CD1c-positive myeloid dendritic cell (primary cell): Measurements from ENCODE around the gene RASGEF1C.
"Not testable (repeated sequence)": the region's sequence is repeated elsewhere in the genome, so short reads cannot be mapped to it uniquely, and the experiment has no call there.

Experiments
- DNase-seq: peaks from one replicate; pipeline ENCODE4 v3.0.0-alpha.2; 2016; ENCODE audit errors: extremely low spot score

Gene RASGEF1C

DNA sequence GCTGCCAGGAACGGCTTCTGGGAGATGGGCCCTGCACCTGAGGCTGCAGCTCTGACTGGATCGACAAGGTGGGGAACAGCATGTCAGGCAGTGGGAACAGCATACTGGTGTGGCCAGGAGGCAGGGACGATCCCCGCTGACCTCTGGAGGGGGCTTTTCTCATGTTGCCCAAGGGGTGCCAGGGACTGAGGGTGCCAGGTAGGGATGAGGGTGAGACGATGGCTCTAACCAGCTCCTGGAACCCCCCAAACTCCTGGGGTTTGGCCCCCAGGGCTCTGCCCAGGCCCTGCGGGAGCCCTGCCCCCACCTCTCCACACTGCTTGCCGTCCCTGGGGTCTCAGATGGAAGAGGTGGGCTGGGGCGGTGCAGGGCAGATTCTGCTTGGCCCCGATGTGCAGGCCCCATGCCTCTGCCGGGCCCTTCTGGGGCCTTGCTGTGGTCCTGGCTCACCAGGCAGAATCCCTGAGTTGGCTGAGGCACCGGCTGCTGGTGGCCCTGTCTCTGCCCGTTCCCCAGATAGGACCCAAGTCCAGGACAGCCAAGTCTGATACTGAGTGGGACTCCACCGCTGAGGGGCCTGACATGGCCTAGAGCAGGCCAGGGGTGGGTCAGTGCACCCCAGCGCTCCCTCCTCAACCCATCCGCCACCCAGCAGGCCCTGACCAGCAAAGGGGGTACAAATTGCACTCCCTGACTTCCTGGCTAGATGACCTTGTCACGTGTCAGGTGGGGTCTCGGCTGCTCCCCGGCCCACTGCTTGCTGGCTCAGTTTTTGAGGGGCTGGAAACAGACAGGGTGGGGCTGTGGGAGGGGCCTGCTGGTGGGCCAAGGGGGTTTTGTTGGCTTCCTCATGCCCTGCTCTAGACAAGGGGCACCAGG is 109.0 kb downstream of the RASGEF1C start:
- DNase-seq = no peak

GRCh38 chr5:180098991-180099732 is 109.8 kb downstream of the RASGEF1C start:
- no peak for DNase-seq

GRCh38 chr5:180098526-180098925 is 110.5 kb downstream of the RASGEF1C start:
- no peak for DNase-seq

DNA sequence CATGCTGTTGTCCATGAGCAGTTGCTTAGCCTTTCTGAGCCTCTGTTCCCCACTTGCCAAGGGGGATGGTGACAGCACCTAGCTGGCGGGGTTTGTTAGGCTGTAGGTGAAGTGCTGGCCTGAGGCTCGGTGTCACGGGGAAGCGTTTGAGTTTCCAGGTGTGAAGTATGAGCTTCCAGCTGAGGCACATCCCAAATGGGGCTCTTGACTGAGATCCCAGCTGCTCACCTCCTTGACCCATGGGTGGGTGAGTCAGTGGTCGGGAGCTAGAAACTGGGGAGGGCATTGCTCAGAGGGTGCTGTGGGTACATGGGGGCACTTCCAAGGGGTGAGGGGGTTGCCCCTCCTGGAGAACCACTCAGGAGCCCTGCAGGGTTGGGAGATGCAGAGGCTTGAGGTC is 111.1 kb downstream of the RASGEF1C start:
- no peak for DNase-seq

GRCh38 chr5:180097163-180097894 is 111.7 kb downstream of the RASGEF1C start:
- DNase-seq = no peak

DNA sequence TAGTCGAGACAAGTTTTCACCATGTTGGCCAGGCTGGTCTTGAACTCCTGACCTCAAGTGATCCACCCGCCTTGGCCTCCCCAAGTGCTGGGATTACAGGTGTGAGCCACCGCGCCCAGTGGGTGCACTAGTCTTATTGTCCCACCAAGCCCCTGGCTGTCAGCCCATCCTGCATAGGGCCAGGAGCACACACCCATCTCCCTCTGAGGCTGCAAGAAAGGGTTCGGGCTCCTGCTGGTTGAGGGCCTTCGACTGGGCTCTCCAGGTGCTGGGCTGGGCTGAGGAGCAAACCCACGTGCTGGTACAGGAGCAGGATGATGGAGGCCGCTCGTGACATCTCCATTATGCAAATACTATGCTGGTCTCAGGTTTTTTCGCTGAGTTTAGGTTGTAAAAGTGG is 112.4 kb downstream of the RASGEF1C start:
- DNase-seq = no peak

DNA sequence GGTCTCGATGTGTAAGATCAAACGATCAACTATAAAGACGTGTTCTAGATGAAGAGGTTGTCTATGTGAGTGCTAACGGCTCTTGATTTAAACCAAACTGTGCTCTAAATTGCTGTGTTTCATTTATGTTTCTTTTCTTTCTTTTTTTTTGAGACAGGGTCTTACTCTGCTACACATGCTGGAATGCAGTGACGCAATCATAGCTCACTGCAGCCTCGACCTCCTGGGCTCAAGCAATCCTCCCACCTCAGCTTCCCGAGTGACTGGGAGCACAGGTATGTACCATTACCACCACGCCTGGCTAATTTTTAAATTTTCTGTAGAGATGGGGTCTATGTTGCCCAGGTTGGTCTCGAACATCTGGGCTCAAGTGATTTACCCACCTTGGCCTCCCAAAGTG is 113.5 kb downstream of the RASGEF1C start:
- no peak for DNase-seq

- DNase-seq = peak; percentile 94
Measured at GRCh38 chr5:180093651-180094382, 115.2 kb downstream of the RASGEF1C start.

- DNase-seq = no peak
Measured at GRCh38 chr5:180093241-180093640, 115.8 kb downstream of the RASGEF1C start.

- no peak for DNase-seq
Measured at GRCh38 chr5:180090769-180091546, 118.1 kb downstream of the RASGEF1C start.

GRCh38 chr5:180090098-180090768 is 118.8 kb downstream of the RASGEF1C start:
- peak; percentile 90 for DNase-seq

DNA sequence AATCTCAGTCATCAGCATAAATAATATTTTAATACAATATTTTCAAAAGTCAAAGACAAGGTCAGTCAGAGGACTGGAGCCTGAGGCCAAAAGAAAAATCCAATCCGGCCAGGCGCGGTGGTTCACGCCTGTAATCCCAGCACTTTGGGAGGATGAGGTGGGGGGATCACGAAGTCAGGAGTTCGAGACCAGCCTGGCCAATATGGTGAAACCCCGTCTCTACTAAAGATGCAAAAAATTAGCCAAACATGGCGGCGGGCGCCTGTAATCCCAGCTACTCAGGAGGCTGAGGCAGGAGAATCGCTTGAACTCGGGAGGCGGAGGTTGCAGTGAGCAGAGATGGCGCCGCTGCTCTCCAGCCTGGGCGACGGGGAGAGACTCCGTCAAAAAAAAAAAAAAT is 119.4 kb downstream of the RASGEF1C start:
- DNase-seq = not testable (repeated sequence)

- no peak for DNase-seq
Measured at GRCh38 chr5:180088561-180088960, 120.5 kb downstream of the RASGEF1C start.

- DNase-seq = no peak
Measured at GRCh38 chr5:180086816-180087399, 122.1 kb downstream of the RASGEF1C start.

- no peak for DNase-seq
Measured at GRCh38 chr5:180085837-180086236, 123.2 kb downstream of the RASGEF1C start.

DNA sequence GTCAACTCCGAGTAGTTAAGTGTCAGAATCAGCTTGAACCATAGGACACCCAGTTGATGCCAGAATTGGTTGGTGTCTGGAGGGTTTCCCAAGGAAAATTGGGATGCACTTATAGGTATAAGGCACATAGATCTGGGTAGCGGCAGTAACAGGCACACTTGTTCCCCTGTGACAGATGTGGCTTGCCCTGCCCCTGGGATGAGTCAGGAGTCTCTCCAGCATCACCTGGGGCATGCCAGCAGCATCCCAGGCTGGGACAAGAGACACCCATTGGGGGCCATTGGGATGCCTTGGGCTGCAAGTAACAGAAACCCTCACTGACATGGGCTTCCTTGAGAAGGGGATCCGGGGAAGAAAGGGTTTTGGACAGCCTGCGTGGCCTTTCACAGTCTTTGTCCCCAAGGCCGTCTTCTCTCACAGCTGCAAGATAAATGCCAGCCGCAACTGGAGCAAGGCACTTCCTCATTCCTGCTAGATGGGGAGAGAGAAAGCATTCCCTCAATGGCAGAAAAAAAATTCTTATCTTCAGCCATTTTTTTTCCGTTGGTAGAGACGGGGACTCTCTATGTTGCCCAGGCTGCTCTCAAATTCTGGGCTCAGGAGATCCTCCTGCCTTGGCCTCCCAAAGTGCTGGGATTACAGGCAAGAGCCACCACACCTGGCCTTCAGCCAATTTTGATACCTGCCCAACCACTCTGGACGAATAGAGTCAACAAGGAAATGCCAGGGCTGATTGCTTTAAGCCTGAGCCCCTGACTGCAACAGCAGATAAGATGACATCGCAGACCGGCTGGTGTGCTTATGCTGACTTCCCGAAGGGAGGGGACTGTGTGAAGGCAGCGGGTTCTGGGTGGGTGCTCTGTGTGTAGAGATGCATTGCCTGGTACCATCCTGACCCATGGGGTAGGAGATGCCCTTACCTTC is 124.1 kb downstream of the RASGEF1C start:
- DNase-seq = peak; percentile 51

GRCh38 chr5:180083529-180084060 is 125.4 kb downstream of the RASGEF1C start:
- no peak for DNase-seq

DNA sequence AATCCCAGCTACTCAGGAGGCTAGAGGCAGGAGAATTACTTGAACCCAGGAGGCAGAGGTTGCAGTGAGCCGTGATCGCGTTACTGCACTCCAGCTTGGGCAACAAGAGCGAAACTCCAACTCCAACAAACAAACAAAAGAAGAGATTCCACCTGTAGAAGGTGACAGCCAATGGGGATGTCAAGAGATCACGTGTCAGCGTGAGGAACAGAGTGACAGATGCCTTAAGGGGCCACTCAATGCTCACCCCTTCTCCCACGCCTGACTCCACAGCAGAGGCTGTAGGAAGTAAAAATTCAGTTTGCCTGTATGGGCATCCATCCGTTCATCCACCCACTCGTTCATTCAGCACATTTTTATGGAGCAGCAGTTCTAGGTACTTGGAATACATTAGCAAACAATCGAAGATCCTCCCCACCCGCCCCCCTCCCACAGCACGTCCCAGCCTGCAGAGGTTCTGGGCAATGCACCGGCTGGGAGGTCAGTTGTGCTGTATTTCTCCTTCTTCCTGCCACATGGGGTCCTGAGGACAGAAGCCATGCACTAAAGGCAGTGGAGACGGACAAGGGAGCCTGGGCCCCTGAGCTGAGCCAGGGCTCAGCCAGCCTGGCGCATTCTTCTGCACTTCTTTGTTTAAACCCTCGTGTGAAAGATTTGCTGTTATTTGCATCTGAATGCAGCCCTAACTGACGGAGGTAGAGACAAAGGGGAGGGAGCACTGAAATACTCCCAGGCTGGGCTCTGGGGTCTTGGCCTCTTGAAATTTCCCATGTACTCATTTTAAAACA is 126.2 kb downstream of the RASGEF1C start:
- no peak for DNase-seq
